ENCODE results near the gene MYO6.
"Not testable (repeated sequence)": the region's sequence is repeated elsewhere in the genome, so short reads cannot be mapped to it uniquely, and the experiment has no call there.

MYO6 gene

DNA sequence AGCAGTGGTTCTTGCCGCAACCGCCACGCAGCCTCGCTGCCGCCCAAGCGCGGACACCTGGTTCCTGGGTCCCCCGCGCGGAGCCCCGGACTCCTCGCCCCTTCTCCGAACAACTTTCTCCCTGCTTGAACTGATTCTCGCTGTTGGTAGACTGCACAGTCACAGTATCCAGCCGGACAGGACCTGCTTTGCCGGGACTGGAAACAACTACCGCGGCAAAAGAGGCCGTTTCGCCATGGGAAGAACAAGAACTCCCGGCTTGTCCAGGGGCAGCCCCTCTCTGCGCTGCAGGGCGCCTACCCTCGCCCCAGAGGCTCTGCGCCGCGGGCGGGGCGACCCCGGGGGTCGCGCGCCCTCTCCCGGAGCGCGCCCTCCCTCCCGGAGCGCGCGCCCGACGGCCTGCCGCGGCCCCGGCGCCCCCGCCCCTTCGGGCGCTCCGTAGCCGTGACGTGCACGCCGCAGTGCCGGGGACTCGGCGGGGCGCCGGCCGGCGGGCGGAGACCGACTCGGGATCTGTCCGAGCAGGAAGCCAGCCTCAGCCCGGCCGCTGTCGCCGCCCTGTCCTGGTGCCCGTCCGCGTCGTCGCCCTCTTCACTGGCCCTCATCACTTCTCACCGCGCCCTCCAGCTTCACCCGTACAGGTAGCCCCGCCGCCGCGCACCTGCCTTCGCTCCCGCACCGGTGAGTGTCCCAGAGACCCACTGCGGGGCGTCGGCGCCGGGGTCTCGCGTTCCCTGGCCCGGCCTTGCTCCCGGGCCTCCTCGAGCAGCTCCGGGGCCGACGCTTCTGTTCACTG, at the start of gene MYO6:
Gene MYO6, plus strand, starts transcription at position 497 of the 796 bp plus-strand sequence. CDS start 68,309 bp downstream, outside the sequence.
- DNase-seq (ENCODE audit: low spot score), result peak; percentile 54

GRCh38 chr6:75708334-75708733, 40.7 kb upstream of the MYO6 start:
- DNase-seq (ENCODE audit: low spot score), result not testable (repeated sequence)

GRCh38 chr6:75711173-75711572, 37.9 kb upstream of the MYO6 start:
- no peak for DNase-seq (ENCODE audit: low spot score)

DNA sequence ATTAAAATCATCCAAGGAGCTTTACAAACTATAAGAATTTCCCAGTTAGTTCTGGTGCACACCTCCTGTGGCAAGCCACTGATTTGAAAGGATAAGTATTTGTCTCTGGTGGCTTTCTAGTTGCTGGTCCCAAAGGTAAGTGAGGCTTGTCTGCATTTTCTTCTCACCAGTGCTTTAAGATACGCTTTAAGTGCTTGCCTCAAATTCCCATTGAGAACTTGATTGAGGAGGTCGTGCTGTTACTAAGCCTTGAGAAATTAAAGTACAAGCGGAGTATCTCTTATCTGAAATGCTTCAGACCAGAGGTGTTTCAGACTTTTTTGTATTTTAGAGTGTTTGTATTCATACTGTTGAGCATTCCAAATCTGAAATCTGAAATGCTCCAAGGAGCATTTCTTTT, 29.9 kb upstream of the MYO6 start:
- no peak for DNase-seq (ENCODE audit: low spot score)

DNA sequence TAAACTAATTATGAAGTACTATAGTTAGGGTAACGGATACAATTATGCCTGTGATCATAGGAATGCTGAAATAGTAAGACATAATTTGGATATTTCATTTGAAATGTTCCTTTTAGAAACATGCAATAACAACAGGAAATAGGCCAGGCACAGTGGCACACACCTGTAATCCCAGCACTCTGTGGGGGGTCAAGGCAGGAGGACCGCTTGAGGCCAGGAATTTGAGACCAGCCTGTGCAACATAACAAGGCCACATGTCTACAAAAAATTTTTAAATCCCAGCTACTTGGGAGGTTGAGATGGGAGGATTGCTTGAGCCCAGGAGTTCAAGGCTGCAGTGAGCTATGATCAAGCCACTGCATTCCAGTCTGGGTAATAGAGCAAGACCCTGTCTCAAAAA, 25.7 kb upstream of the MYO6 start:
- no peak for DNase-seq (ENCODE audit: low spot score)

DNA sequence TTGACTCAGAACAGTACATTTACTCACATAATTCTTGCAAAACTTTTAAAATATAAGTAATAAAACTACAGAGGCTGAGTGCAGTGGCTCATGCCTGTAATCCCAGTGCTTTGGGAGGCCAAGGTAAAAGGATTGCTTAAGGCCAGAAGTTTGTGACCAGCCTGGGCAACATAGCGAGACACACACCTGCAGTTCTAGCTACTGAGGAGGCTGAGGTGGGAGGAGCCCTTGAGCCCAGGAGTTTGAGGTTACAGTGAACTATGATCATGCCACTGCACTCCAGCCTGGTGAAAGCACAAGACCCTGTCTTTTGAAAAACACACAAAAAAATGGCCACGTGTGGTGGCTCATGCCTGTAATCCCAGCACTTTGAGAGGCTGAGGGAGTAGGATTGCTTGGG, 21.8 kb upstream of the MYO6 start:
- DNase-seq (ENCODE audit: low spot score), result no peak

DNA sequence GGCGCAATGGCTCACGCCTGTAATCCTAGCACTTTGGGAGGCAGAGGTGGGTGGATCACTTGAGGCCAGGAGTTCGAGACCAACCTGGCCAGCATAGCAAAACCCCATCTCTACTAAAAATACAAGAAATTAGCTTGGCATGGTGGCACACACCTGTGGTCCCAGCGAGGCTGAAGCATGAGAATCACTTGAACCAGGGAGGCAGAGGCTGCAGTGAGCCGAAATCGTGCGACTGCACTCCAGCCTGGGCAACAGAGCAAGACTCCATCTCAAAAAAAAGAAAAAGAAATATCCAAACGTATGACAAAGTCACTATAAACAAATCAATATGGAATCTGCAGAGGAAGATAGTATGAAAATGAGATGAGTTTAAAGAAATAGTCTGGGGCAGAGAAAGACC, 18.0 kb upstream of the MYO6 start:
- not testable (repeated sequence) for DNase-seq (ENCODE audit: low spot score)

GRCh38 chr6:75735491-75736186, 13.4 kb upstream of the MYO6 start:
- DNase-seq (ENCODE audit: low spot score), result no peak

DNA sequence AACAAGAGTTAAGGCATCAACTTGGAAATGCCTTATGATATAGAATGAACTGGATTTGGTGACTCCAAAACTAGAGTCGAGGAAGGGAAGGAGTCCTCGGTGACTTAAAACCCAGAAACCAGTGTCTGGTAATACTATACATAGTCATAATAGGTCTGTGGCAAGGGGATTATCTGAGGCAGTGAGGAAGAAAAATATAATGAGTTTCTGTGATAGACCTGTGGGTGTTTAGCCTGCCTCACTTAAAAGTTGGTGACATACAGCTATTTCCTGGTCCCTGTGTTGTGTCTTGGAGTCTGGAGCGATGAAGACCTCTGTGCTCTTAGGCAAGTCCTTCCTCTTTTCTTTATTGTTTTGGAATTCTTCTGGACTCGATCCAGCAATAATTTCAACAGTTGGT, 5.1 kb upstream of the MYO6 start:
- DNase-seq (ENCODE audit: low spot score), result no peak

DNA sequence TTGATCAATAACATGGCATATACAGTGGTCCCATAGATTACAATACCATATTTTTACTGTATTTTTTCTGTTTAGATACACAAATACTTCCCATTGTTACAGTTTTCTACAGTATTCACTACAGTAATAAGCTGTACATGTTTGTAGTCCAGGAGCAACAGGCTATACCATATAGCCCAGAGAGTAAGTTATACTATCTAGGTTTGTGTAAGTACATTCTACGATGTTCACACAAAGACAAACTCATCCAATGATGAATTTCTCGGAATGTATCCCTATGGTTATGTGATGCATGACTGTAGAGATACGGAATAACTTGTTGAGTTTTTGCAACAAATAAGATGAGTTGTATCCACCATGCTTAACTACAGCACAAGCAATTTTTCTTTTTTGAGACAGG, 3.6 kb upstream of the MYO6 start:
- no peak for DNase-seq (ENCODE audit: low spot score)

DNA sequence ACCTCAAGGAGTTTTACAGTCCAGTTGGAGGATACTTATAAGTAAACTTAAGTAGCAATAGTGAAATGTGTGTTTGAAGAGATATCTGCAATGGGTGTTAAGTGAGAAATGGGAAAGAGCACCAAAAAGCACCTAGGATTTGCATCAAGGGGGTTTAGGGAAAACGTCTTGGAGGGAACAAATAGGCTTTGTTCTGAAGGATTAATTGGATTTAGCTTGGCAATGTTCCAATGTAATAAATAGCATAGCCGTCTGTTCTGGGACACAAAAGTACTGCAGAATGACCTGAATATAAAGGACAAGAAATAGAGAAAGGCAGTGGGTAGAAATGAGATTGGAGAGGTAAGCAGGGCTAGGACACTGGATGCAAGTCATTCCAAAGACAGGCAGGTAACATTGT, 2.8 kb upstream of the MYO6 start:
- no peak for DNase-seq (ENCODE audit: low spot score)

GRCh38 chr6:75747152-75747992, 1.7 kb upstream of the MYO6 start:
- DNase-seq (ENCODE audit: low spot score), result no peak

- DNase-seq (ENCODE audit: low spot score), result no peak
These were observed 866 bp upstream of the MYO6 start for GRCh38 chr6:75748003-75748742.

DNA sequence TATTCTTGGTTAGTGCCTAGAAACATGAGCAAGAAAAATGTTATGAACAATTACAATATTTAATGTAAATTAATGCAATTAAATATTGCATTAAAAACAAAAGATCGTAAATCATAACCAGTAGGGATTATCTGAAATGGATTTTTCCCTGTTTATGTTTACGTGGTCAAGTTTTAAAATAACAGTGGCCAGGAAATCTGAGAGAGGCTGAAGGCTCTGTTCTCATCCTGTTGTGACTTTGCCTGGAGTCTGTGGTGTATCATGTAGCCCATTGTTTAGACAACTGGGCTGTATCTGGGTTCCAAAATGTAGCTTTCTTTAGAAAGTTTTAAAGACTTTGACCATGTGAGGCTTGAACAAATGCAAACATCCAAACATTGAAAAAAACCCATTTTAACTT, 2.4 kb downstream of the MYO6 start:
- DNase-seq (ENCODE audit: low spot score), result no peak

DNA sequence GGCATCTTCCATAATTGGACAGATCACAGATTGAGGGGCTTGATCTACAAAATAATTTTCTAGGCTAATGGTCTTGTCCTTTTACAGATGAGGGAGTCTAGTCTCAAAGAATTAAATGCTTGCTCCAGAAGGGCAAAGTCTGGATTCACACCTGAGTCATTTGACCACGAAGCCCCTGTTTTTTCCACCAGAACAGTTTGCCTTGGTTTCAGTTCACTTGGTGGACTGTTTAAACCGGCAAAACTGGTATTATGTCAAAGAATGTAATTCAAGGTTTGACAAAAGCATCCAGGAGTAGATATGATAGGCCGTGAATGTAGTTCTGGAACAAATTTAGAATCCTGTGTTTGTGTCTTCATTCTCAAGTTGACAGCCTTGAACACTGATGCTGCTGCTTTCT, 3.3 kb downstream of the MYO6 start:
- no peak for DNase-seq (ENCODE audit: low spot score)

DNA sequence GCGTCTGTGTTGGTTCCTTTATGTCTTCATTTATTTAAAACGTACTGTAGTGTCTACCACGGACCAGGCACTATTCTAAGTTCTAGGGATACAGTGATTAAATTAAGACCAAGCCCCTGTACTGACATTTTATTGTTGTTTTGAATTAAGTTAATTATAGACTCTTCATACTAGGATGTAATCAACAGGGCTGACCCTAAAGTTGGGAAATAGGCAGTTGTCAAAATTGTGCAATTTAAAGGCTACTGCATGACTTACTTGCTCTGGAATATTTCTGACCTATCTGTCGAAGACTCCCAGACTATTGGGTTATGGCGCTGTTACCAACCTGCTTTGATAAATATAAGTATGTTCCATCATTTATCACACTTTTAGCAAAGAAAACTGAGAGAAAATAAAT, 6.7 kb downstream of the MYO6 start:
- no peak for DNase-seq (ENCODE audit: low spot score)

- no peak for DNase-seq (ENCODE audit: low spot score)
These were observed 8.3 kb downstream of the MYO6 start for GRCh38 chr6:75757295-75757694.

DNA sequence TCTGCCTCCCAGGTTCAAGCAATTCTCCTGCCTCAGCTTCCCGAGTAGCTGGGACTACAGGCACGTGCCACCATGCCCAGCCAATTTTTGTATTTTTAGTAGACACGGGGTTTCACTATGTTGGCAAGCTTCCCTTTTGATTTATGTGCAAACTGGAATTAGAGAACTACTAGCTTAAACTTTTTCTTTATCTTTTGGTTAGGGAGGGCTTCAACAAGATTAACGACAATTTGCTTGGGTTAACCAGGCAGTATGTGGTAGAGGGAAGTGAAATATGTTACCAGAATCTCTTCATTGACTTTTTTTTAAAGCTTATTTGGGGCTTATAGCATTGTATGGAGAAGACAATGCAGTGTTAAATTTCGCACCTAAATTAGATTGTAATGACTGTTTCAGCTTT, 9.0 kb downstream of the MYO6 start:
- no peak for DNase-seq (ENCODE audit: low spot score)

GRCh38 chr6:75759207-75759606, 10.2 kb downstream of the MYO6 start:
- no peak for DNase-seq (ENCODE audit: low spot score)

DNA sequence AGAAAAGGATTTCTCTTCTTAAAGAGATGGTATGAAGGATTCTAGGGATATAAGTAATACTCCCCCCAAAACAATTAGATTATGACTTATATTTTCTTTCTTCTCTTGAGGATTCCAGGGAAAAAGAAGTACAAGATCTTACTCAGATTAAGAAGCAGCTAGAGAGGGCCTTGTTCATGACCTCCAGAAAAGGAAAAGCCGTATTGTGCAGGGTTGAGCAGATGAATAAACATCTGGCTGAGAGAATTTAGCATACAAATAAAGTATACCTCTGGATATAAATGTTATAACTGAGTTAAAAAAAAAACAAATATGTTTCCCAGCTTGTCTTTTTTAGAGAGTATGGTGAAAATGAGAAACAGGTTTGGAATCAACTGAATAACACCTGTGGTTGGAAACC, 11.3 kb downstream of the MYO6 start:
- DNase-seq (ENCODE audit: low spot score), result no peak

- no peak for DNase-seq (ENCODE audit: low spot score)
These were observed 12.4 kb downstream of the MYO6 start for GRCh38 chr6:75761489-75761888.

DNA sequence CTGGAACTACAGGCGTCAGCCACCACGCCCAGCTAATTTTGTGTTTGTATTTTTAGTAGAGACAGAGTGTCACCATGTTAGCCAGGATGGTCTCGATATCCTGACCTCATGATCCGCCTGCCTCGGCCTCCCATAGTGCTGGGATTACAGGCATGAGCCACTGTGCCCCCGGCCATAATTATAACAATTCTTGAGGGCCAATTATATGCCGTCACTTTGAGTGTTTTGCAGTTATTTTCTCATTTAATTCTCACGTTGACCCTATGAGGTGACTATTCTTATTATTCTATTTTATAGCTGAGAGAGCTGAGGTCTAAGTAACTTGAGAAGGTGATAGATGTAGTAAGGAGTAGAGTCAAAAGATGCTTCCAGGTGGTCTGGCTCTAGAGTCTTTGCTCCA, 13.0 kb downstream of the MYO6 start:
- no peak for DNase-seq (ENCODE audit: low spot score)

Measured in HuH-7.5 (cell line).